ENCODE measurements around the gene ZBTB16. TPM values are rescaled to one million over a fixed set of nuclear protein-coding genes. Genes with fewer than 3 reads are reported as not detected.

ZBTB16 gene
- polyA plus RNA-seq, 1 donor from 2014 or later: 0.45 TPM

DNA sequence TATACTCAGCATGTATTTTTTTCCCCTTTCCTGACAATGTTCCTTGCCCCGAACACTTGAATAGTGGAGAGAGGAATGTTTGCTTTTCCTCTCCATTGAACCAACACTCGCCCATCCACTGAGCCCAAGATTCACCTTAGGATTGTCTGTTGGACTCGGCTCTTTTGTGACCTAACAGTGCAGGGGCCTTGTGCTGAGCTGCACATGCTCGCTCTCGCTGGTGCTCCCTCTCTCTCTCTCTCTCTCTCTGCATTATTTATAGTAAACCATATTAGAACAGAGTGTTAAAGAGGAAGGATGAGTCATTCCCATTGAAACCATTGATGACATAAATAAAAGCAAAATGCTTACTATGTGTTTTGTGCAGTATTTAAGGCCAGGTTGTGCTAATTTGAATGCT is 20.7 kb downstream of the ZBTB16 start:
- Histone ChIP-seq H3K36me3 (ENCODE audit: insufficient read depth, low read length) (no peaks in the 10 kb centered on the region), H3F3A (ENCODE audit: insufficient read depth, low read length, poor library complexity, severe bottlenecking) (no peaks in the 10 kb centered on the region), H4K20me1 (ENCODE audit: insufficient read depth) (no peaks in the 10 kb centered on the region), H3K9me2 (ENCODE audit: insufficient read depth, low read length) (no peaks in the 10 kb centered on the region), H3K27ac (ENCODE audit: low read length) (no peak overlapping the region), H2AFZ (ENCODE audit: low read depth, low read length) (no peak overlapping the region), H3K4me3 (ENCODE audit: low read length) (no peak overlapping the region), H3K9ac (ENCODE audit: low read length) (no peak overlapping the region), H3K27me3 (ENCODE audit: insufficient read depth, low read depth, low read length) (no peaks in the 10 kb centered on the region), H3K4me2 (ENCODE audit: low read length) (no peak overlapping the region), H3K9me3 (ENCODE audit: low read length) (no peaks in the 10 kb centered on the region), H3K79me2 (replicated peaks; ENCODE audit: insufficient read depth, low read length) (peaks cover 67% of the 10 kb centered on the region)
- TF ChIP-seq RAD21 (conservative IDR thresholded peaks at IDR 0.05) (no peak), POLR2AphosphoS5 (IDR thresholded peaks at IDR 0.05) (no peak), EZH2 (IDR thresholded peaks at IDR 0.05; ENCODE audit: borderline replicate concordance, insufficient read depth, low read length, poor library complexity, severe bottlenecking) (no peak)
- TF ChIP-seq, protein P1, sequence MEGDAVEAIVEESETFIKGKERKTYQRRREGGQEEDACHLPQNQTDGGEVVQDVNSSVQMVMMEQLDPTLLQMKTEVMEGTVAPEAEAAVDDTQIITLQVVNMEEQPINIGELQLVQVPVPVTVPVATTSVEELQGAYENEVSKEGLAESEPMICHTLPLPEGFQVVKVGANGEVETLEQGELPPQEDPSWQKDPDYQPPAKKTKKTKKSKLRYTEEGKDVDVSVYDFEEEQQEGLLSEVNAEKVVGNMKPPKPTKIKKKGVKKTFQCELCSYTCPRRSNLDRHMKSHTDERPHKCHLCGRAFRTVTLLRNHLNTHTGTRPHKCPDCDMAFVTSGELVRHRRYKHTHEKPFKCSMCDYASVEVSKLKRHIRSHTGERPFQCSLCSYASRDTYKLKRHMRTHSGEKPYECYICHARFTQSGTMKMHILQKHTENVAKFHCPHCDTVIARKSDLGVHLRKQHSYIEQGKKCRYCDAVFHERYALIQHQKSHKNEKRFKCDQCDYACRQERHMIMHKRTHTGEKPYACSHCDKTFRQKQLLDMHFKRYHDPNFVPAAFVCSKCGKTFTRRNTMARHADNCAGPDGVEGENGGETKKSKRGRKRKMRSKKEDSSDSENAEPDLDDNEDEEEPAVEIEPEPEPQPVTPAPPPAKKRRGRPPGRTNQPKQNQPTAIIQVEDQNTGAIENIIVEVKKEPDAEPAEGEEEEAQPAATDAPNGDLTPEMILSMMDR (IDR thresholded peaks at IDR 0.05; ENCODE audit: poor library complexity, severe bottlenecking): no peak

- no peak overlapping the region for H3K27ac ChIP-seq (ENCODE audit: low read length)
- no peaks in the 10 kb centered on the region for H3K27me3 ChIP-seq (ENCODE audit: insufficient read depth, low read depth, low read length)
- no peak overlapping the region for H3K4me2 ChIP-seq (ENCODE audit: low read length)
- no peaks in the 10 kb centered on the region for H3K9me3 ChIP-seq (ENCODE audit: low read length)
- no peaks in the 10 kb centered on the region for H3F3A ChIP-seq (ENCODE audit: insufficient read depth, low read length, poor library complexity, severe bottlenecking)
- H3K36me3 ChIP-seq (ENCODE audit: insufficient read depth, low read length): no peaks in the 10 kb centered on the region
- no peak overlapping the region for H3K9ac ChIP-seq (ENCODE audit: low read length)
- no peak overlapping the region for H3K4me3 ChIP-seq (ENCODE audit: low read length)
- H2AFZ ChIP-seq (ENCODE audit: low read depth, low read length): no peak overlapping the region
- H3K79me2 ChIP-seq (replicated peaks; ENCODE audit: insufficient read depth, low read length): peaks cover 70% of the 10 kb centered on the region
- TF ChIP-seq POLR2AphosphoS5 (IDR thresholded peaks at IDR 0.05) (no peak), EZH2 (IDR thresholded peaks at IDR 0.05; ENCODE audit: borderline replicate concordance, insufficient read depth, low read length, poor library complexity, severe bottlenecking) (no peak), EP300 (conservative IDR thresholded peaks at IDR 0.05; ENCODE audit: poor library complexity, severe bottlenecking) (no peak), RAD21 (conservative IDR thresholded peaks at IDR 0.05) (no peak), TAF1 (IDR thresholded peaks at IDR 0.05; ENCODE audit: low read depth) (no peak), MXI1 (conservative IDR thresholded peaks at IDR 0.05; ENCODE audit: poor library complexity, severe bottlenecking) (no peak), SMC3 (conservative IDR thresholded peaks at IDR 0.05; ENCODE audit: poor library complexity) (no peak)
- TF ChIP-seq, protein P2, sequence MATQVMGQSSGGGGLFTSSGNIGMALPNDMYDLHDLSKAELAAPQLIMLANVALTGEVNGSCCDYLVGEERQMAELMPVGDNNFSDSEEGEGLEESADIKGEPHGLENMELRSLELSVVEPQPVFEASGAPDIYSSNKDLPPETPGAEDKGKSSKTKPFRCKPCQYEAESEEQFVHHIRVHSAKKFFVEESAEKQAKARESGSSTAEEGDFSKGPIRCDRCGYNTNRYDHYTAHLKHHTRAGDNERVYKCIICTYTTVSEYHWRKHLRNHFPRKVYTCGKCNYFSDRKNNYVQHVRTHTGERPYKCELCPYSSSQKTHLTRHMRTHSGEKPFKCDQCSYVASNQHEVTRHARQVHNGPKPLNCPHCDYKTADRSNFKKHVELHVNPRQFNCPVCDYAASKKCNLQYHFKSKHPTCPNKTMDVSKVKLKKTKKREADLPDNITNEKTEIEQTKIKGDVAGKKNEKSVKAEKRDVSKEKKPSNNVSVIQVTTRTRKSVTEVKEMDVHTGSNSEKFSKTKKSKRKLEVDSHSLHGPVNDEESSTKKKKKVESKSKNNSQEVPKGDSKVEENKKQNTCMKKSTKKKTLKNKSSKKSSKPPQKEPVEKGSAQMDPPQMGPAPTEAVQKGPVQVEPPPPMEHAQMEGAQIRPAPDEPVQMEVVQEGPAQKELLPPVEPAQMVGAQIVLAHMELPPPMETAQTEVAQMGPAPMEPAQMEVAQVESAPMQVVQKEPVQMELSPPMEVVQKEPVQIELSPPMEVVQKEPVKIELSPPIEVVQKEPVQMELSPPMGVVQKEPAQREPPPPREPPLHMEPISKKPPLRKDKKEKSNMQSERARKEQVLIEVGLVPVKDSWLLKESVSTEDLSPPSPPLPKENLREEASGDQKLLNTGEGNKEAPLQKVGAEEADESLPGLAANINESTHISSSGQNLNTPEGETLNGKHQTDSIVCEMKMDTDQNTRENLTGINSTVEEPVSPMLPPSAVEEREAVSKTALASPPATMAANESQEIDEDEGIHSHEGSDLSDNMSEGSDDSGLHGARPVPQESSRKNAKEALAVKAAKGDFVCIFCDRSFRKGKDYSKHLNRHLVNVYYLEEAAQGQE (IDR thresholded peaks at IDR 0.05; ENCODE audit: borderline replicate concordance): no peak
- TF ChIP-seq, protein P1 (IDR thresholded peaks at IDR 0.05; ENCODE audit: poor library complexity, severe bottlenecking): no peak
- no peaks in the 10 kb centered on the region for H3K9me2 ChIP-seq (ENCODE audit: insufficient read depth, low read length)
- H4K20me1 ChIP-seq (ENCODE audit: insufficient read depth): no peaks in the 10 kb centered on the region
Measured at GRCh38 chr11:114080769-114081168, 21.3 kb downstream of the ZBTB16 start.
